HG02970 (cell line): Measurements from ENCODE around the gene NEK7.

Experiments used
- ATAC-seq: cut with Tn5 transposase; IDR thresholded peaks from one replicate; pipeline ENCODE4 v1.9.1; 2021; ENCODE audit warnings: mild to moderate bottlenecking, moderate library complexity, moderate number of reproducible peaks; ENCODE audit not compliant: unreplicated experiment, low FRiP score

Gene NEK7

DNA sequence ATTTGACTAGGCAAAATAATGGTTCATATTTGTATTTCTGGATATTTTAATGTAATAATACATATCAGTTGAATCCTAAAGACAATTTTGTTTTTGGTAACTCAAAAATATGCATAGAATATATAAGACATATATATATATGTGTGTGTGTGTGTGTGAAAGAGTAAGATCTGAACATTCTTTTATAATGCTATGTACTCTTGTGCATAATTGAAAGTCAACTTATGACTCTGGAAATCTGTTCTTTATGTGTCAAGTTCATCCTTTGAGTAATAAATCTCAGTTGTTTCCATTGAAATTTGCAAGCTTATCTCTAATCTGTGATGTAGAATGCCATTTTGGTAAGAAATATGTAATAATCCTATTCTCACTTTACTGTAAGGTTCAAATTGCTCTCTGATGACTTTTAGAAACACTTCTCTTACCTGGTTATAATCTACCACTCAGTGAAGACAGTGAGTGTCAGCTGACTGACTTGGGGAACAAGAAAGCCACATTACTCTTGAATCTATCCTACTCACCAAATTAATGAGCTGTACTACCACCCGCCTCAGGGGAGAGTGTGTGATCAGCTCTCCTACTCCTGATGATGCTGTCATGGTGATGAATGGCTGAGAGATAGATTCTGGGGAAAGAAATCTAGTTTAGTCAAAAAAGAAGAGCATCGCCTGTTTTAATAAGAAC lies 15.0 kb upstream of the NEK7 start:
- no peak for ATAC-seq

DNA sequence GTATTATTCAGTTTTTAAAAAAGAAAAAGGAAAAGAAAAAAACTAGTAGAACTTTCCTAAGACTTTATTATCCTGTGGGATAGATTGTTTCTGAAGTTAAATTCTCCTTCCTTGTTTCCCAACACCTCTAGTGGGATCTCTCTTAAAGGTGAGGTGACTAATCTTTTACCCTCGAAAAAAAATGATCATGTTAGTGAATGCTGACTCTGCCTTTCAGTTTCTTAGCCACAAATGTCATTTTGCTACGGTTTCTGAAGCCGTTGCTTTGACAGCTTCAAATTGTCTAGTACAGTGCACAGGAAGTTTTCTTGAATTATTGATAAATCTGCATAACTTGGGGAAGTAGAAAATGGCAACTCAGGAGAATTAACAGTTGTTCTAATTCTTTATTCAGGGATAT lies 13.0 kb upstream of the NEK7 start:
- ATAC-seq: no peak

DNA sequence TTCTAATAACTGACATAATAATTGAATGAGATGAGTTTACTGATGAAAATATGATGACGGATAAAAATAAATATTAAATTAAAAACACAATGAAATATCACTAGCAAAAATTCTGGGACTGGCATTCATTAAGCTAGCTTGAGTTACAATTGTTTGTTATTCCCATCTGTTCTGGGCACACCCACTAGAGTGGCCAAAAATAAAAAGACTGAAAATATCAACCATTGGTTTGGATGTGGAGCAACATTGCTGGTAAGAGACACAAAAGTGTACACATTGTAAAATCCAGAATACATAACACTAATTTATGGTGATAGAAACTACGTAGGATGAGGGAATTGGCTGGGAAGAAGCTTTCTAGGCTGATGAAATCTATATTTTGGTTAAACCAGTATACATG lies 9.6 kb upstream of the NEK7 start:
- ATAC-seq: no peak

DNA sequence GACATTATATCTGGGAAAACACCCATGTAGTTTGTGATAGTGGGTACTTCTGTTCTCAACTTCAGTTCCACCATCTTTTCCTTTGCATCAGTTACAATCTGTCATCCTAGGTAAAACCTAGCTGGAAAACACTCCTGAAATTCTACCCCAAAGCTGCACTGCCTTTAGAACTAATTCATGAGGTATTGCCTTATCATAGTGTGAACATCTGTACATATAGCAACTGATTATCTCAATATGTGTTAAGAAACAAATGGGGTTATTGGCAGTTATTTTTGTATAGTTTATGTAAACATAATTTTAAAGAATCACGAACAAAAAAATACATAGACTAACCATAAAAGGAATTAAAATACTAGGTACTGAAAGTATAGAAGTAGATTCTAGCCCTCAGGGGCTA lies 6.4 kb upstream of the NEK7 start:
- ATAC-seq: no peak

DNA sequence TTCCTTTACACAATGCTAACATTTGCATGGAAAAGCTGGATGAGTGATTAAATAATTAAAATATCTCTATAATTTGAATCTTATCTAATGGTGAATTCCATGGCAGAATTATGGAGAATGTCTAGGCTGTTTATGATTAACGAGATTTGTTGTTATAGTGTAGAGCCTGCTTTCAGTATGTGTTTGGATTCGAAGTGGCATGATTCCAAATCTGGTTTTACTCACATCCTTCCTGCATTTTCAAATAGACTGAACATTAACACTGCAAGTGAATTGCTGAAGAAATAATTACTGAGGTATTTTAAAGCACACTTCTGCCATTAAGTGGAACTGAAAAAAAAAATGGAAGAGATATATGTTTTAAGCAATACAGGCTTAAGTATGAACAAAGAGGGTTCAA lies 5.1 kb upstream of the NEK7 start:
- ATAC-seq: no peak

DNA sequence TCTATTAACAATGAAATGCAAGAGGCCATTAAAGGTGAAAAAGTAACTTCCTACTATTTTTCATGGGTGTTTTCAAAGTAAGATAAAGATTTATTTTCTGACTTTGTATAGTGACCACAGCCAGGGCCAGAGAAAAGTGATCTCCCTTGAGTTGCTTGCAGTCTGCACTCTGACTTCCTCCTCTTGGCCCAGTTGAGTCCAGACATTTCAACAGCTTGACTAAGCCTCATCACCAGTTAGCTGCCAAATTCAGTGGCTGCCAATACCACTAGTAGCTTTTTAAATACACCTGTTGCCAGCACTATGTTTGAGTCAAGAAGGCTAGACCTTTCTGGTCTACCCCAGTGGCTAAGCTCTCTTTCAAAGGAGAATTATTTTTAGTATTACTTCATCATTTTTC lies 3.7 kb upstream of the NEK7 start:
- no peak for ATAC-seq

DNA sequence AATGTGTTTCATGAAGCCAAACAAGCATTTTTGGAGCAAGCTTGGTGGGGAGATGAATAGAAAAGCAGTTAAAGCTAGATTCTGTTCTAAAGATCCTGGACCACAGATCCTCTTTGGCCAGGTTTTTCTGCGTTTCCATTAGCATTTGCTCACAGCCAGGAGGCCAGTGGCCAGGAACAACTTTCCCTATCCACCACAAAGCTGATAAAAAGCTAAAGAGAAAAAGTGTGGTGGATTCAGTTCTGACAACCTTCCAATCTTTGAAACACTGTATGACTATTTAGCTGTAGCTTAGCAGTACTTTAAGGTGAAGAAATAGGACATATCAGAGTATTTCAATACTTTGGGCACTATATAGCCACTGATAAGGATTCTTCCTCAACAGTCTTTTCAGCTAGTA lies 3.0 kb upstream of the NEK7 start:
- no peak for ATAC-seq

DNA sequence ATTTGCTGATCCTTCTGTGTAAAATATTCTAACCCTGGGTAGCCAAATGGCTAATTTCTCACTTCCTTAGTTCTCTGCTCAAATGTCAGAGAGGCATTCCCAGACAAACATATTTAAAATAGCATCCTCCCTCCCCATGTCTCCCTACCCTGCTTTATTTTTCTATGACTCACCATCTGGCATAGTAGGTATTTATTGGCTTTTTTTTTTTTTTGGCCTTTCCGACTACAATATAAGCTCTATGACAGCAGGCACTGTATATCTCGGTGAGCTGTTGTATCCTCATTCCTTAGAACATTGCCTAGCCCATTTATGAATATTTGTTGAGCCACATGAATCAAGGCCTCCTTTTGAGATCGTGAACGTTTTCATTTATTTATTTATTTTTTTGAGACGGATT lies 1.5 kb upstream of the NEK7 start:
- ATAC-seq: no peak

DNA sequence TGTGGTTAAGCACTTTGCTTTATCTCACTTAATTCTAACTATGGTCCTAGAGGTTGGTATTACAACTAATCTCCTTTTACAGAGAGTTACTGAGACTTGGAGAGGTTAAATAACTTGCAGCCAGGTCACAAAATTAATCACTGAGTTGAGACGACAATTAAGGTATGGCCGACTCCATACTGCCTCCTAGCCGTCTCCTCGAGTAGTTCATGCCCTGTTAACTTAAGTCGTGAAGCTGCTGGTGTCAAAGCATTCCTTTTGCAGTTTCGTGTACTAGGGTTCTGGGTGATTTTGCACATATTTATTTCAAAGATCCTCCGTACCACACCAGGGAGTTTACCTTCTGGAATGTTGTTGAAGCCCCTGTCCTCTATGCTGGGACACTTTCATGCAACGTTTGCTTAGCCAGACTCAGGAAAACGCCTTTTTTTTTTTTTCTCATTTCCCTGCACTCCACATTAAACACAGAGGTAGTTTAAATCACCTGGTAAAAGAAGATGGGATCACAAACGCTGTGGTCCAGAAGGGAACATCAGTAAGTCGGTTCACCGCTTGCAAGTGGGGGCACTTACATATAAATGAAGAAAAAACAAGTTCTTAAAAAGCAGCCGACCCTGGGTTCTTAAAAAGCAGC lies 570 bp upstream of the NEK7 start:
- ATAC-seq: peak; percentile 25

DNA sequence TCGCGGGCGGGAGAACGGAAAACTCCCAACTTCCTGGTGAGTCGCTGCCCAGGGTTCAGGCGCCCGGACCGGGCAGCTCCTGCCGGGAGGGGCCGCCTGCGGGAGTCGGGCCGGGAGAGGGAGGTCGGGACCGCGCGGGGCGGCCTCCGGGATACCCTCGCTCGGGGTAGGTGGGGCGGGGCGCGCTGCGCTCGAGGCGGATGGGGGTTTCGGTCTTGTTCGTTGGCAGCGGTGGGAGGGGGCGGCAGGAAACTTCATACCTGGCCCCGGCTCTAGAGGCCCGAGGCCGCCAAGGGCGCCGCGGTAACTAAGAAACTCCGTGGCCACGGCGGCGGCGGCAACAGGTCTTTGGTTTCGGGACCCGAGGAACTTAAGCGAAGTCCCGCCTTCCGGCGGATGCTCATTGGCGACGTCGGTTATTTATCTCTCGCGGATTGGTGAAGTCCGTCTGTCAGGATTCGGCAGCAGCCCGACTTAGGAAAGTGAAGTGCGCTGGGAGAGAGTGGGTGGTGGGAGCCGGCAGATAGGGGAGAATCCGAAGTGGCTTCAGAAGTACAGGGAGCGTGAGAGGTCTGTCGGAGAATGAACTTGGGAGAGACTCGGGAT lies 546 bp downstream of the NEK7 start:
- ATAC-seq: peak; percentile 41

DNA sequence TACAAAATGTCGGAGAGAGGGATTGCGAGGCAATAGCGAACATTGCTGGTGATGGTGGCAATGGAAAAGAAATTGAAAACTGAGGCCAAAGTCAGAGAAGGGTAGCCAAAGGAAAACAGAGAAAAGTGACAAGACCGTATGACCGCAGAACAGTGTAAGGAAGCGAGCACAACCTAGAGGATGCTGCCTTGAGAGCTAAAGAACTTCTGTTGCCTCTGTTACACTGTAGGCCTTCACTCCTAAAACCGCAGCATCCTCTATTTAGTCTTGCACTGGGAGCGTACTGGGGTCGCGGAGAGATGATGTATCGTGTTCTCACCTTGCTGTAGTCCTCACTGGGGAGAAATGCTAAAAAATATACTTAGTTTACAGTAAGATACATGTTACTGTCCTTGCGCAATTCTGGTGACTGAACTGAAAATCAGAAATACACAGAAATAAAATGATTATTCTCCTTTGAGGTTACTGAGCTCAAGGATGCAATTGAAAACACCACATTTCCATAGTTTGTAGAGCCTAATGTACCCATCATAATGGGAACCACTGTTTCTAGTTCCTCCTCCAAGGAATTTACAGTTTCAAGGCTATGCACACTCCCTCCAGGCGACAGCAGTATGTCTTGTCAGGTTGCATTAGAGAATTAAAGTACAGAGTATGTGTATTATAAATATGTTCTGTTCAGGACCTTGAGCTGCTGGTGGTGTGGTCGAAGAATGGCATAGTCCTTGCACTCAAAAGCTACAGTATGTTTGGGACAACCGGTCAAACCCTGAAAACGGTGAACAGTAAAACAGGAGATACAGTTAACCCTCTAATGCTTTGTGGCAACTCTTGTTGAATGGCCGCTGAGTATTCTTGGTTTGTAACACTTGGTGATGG lies 1.3 kb downstream of the NEK7 start:
- no peak for ATAC-seq

DNA sequence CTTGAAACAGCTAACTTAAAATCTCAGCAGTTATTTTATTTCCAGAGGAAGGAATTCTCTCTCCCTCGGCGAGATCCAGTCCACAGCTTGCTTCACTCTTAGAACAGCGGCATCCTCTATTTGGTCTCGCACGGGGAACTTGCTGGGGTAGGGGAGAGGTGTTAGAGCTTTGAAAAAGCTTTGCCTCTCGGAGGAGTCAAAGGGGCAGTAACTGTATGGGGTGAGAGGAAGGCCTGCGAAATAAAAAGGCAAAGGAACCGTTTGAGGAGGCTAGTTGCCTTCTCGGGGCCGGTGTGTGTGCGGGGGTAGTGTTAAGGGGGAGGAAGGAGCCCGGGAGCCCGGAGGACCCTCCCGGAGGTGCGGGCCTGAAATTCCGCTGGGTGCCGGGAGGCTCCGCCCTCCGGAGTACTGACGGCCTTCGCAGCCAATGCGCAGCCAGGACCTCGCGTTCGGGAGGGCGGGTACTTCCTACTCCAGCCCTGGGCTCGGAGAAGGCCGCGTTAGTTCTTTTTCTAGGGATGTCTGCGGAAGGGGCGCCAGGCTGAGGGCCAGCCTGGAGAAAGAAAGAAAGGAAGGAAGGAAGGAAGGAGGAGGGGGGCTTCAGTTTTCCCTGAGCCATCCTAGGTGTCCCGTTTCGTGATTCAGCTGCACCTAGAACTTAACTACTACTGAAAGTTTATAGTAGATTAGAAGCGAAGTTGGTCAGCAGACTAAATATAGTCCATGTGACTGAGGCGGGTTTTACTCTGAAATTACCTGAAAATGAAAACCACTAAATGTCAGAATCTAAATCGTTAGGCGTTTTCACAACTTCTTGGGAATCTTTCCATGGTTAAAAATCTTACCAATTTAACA lies 2.2 kb downstream of the NEK7 start:
- peak; percentile 63 for ATAC-seq

DNA sequence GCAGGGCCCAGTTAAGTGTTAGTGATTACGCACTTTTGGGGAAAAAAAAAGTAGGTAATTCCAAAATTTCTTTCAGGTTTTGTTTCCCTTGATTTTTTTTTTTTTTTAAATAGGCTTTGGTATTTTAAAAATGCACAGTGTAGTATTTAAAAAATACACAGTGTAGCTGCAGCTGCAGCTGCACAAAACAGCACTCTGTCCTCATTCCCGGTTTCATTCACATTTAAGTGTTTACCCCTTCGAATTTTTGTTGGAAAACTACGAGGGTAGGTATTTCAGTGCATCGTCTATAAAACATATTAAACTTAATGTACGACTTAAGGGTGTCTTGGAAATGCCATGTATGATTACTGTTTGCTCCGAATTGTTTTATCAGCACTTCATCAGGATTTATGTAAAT lies 3.4 kb downstream of the NEK7 start:
- ATAC-seq: no peak

DNA sequence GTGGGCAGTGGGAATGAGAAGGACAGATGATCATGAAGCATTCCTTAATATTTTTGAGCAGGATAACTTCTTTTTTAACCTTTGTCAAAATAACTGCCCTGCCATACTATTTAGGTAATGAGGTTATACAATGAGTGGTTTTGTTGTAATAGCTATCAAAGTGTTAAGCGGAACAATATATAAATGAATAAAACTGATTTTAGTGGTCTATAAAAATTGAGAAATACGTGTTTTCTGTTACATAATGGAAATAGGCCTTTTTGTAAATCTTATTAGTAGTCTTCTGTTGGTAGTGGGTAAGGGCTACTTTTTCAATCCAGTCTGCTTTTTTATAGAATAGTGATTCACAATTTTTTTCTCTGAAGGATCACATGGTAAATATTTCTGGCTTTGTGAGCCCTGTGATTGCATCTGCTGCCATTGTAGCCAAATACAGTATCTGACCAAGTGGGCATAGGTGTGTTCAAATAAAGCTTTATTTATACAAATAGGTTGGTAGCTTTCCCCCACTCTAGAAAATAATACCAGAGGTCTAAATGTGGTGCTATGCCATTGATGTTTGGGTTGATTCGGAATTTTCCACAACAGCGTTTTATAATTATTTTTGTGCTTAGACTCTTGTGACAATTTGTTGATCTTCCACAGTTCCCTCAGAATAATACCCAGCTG lies 4.3 kb downstream of the NEK7 start:
- no peak for ATAC-seq

DNA sequence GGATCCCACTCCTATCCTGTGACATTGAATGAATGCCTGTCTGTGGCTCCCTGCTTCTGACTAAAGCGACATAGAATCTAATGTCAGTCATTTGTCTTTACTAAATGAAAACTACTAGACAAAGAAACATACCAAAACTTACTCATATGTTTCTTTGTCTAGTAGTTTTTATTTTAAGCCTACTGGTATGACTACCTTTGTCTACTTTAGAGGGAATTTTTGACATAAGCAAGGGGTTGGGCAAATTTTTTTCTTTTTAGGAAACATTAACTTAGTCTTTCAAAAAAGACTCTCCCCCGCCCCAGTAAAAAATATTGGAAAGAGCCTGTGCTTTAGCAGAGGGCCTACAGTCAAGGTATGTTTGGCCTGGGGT lies 4.9 kb downstream of the NEK7 start:
- no peak for ATAC-seq

DNA sequence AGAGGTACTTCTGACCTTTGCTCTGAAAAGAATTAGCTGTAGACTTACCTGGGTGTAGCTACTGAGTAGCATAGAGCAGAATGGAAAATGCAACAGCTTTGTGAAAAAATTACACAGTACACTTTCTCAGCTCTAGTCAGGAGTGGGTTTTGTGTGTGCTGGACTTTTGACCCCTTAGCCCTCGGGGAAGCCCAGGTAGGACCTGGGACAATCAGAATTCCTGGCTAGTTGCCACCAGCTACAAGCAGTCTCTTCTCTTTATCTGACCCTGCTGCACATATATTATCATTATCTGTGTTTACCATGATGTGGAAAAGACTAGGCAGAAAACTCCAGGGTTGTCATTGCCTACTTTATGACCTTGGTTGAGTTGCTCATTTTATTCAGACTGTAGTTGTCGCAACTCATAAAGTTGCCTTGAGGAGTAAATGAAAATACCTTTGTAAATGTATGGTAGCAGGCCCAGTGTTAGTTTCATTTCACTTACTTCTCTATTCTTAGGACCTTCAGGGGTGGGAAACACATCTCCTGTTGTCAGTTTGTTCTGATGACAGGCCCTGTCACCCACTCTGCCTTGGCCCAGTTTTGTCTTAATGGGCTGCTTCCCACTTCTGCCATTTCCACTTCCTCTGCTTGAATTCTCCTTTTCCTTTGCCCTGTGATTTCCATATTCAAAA lies 5.4 kb downstream of the NEK7 start:
- ATAC-seq: no peak

DNA sequence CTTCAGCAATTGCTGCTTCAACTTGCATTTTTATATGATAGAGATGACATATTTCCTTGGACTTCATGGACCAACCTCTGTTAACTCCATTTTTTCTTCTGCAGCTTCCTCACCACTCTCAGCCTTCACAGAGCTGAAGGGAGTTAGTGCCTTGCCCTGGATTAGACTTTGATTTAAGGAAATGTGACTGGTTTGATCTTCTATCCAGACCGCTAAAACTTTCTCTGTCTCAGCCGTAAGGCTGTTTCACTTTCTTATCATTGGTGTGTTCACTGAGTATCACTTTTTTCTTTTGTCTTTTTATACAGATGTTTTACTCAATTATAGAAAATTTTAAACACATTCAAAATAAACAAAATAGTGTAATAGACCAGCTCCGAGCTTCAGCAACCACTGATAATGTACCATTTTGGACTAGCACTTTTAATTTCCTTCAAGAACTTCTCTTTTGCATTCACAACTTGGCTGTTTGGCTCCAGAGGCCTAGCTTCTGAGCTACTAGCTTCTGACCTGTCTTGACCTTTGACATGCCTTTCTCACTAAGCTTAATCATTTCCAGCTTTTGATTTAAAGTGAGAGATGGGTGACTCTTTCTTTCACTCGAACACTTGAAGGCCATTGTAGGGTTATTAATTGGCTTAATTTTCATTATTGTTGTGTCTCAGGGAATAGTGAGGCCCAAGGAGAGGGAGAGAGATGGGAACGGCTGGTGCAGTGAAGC lies 9.3 kb downstream of the NEK7 start:
- ATAC-seq: peak; percentile 46

DNA sequence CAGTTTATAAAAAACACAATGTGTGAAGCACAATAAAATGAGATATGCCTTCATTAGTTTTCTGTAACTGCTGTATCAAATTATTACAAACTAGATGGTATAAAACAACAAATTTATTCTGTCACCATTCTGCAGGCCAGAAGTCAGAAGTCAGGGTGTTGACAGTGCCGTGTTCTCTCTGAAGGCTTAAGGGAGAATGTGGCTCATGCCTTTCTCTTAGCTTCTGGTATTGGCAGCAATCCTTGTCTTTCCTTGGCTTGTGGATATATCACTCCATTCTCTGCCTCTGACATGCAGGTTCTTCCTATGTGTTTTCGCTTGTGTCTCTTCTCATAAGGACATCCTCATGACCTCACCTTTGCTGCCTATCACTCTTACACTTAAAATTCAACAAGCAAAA lies 10.1 kb downstream of the NEK7 start:
- ATAC-seq: no peak
